ENCODE data around the gene SNRNP25.

The SNRNP25 gene

GRCh38 chr16:66309-67182, 12.9 kb downstream of the SNRNP25 start:
- no peak for TF ChIP-seq CTCF (IDR thresholded peaks at IDR 0.05; ENCODE audit: low read depth, low read length)
- Histone ChIP-seq H3K4me1 (no peaks in the 10 kb centered on the region), H3K36me3 (no peaks in the 10 kb centered on the region), H3K27me3 (peaks cover 29% of the 10 kb centered on the region), H3K4me3 (ENCODE audit: low read depth, low read length) (no peak overlapping the region), H3K9me3 (no peaks in the 10 kb centered on the region)
- no peak for DNase-seq

- TF ChIP-seq CTCF (IDR thresholded peaks at IDR 0.05; ENCODE audit: low read depth, low read length): no peak
- Histone ChIP-seq H3K9me3 (no peaks in the 10 kb centered on the region), H3K4me3 (ENCODE audit: low read depth, low read length) (no peak overlapping the region), H3K36me3 (no peaks in the 10 kb centered on the region), H3K27me3 (peaks cover 27% of the 10 kb centered on the region), H3K4me1 (no peaks in the 10 kb centered on the region)
- no peak for DNase-seq
Measured at GRCh38 chr16:67183-67791, 13.7 kb downstream of the SNRNP25 start.

GRCh38 chr16:67884-68789, 14.5 kb downstream of the SNRNP25 start:
- no peak for TF ChIP-seq CTCF (IDR thresholded peaks at IDR 0.05; ENCODE audit: low read depth, low read length)
- peaks cover 25% of the 10 kb centered on the region for H3K27me3 ChIP-seq
- H3K4me3 ChIP-seq (ENCODE audit: low read depth, low read length): no peak overlapping the region
- H3K4me1 ChIP-seq: peaks cover 3% of the 10 kb centered on the region; the same call in 1 of the 2 replicates
- H3K36me3 ChIP-seq: no peaks in the 10 kb centered on the region
- no peak for DNase-seq
- H3K9me3 ChIP-seq: no peaks in the 10 kb centered on the region

- DNase-seq: no peak
- H3K4me1 ChIP-seq: peaks cover 3% of the 10 kb centered on the region; the same call in 1 of the 2 replicates
- no peak overlapping the region for H3K4me3 ChIP-seq (ENCODE audit: low read depth, low read length)
- peaks cover 16% of the 10 kb centered on the region for H3K27me3 ChIP-seq
- H3K36me3 ChIP-seq: no peaks in the 10 kb centered on the region
- no peaks in the 10 kb centered on the region for H3K9me3 ChIP-seq
- no peak for TF ChIP-seq CTCF (IDR thresholded peaks at IDR 0.05; ENCODE audit: low read depth, low read length)
Measured at GRCh38 chr16:69181-69580, 15.6 kb downstream of the SNRNP25 start.

- Histone ChIP-seq H3K9me3 (no peaks in the 10 kb centered on the region), H3K4me3 (ENCODE audit: low read depth, low read length) (no peak overlapping the region), H3K36me3 (no peaks in the 10 kb centered on the region), H3K27me3 (peaks cover 16% of the 10 kb centered on the region), H3K4me1 (peaks cover 5% of the 10 kb centered on the region)
- no peak for DNase-seq
- no peak for TF ChIP-seq CTCF (IDR thresholded peaks at IDR 0.05; ENCODE audit: low read depth, low read length)
Measured at GRCh38 chr16:71210-71539, 17.5 kb downstream of the SNRNP25 start.

Data from BE2C (cell line).